Natural killer cell treated with Interleukin-12 subunit alpha and Interleukin-12 subunit beta and Interleukin-15 and Interleukin-18, amount 100 ng/mL, for 72 hours (primary cell): ENCODE data around the gene KIAA1958. TPM values are rescaled to one million over a fixed set of nuclear protein-coding genes. Genes with fewer than 3 reads are reported as not detected.

Source experiments
- ATAC-seq, 2 donors: fragments of 150-1000 bp; cut with Tn5 transposase in 1 of 2; sonication (Bioruptor Pico), chemical (Tn5 transposase) in 1 of 2; 2 replicates each; pipeline ENCODE4 v1.10.0; 2021
- DNase-seq: peaks from one replicate; pipeline ENCODE4 v3.0.0; 2022; ENCODE audit warnings: low spot score
- H3K27ac Mint-ChIP-seq, 2 donors: 1 replicate in 1 of 2; 2 replicates in 1 of 2; pipeline ENCODE4 v1.8.0; 2022; ENCODE audit warnings: mixed read lengths in 2 of 2, mild to moderate bottlenecking in 1 of 2, moderate library complexity in 1 of 2
- H3K27me3 Mint-ChIP-seq, 2 donors: 1 replicate in 1 of 2; 2 replicates in 1 of 2; pipeline ENCODE4 v1.8.0; 2022; ENCODE audit warnings: mixed read lengths in 2 of 2
- H3K36me3 Mint-ChIP-seq: one replicate; pipeline ENCODE4 v1.8.0; 2022; ENCODE audit warnings: mixed read lengths
- H3K4me1 Mint-ChIP-seq, 2 donors: 1 replicate in 1 of 2; 2 replicates in 1 of 2; pipeline ENCODE4 v1.8.0; 2022; ENCODE audit warnings: low read depth in 2 of 2, mixed read lengths in 2 of 2, mild to moderate bottlenecking in 1 of 2
- H3K4me3 Mint-ChIP-seq: one replicate; pipeline ENCODE4 v1.8.0; 2022; ENCODE audit warnings: mixed read lengths
- H3K9me3 Mint-ChIP-seq: 2 replicates; pipeline ENCODE4 v1.8.0; 2022; ENCODE audit warnings: mixed read lengths
- total RNA-seq, 2 donors: library from RNA; stranded (reverse); gene quantifications; one replicate each; pipeline ENCODE4 v1.2.3, GENCODE V29; 2022

KIAA1958 gene
- total RNA-seq, 2 donors from 2014 or later, result 3.5 to 14.6 TPM

GRCh38 chr9:112545237-112545636 lies 58.6 kb downstream of the KIAA1958 start:
- no peaks in the 10 kb centered on the region for H3K27me3 Mint-ChIP-seq
- peaks cover 18 to 20% of the 10 kb centered on the region in 2 donors for H3K4me1 Mint-ChIP-seq
- H3K9me3 Mint-ChIP-seq, result peaks cover 3% of the 10 kb centered on the region
- DNase-seq, result no peak
- no peak for ATAC-seq
- no peak overlapping the region for H3K4me3 Mint-ChIP-seq
- peak overlapping the region in 1 of 2 donors; percentile 60 for H3K27ac Mint-ChIP-seq
- peaks cover 5% of the 10 kb centered on the region for H3K36me3 Mint-ChIP-seq

GRCh38 chr9:112546149-112547012 lies 59.8 kb downstream of the KIAA1958 start:
- H3K4me1 Mint-ChIP-seq, result peaks cover 18 to 20% of the 10 kb centered on the region in 2 donors
- peak overlapping the region; percentile 60 to 61 for H3K27ac Mint-ChIP-seq
- no peaks in the 10 kb centered on the region for H3K27me3 Mint-ChIP-seq
- DNase-seq (no peak), ATAC-seq (peak; percentile 87 to 89)
- H3K36me3 Mint-ChIP-seq, result peaks cover 5% of the 10 kb centered on the region
- H3K9me3 Mint-ChIP-seq, result peaks cover 3% of the 10 kb centered on the region
- peak overlapping the region; percentile 61 for H3K4me3 Mint-ChIP-seq

GRCh38 chr9:112548051-112548440 lies 61.4 kb downstream of the KIAA1958 start:
- H3K36me3 Mint-ChIP-seq, result peaks cover 5% of the 10 kb centered on the region
- no peak overlapping the region for H3K4me3 Mint-ChIP-seq
- H3K4me1 Mint-ChIP-seq, result peaks cover 18 to 20% of the 10 kb centered on the region in 2 donors
- no peak overlapping the region for H3K27ac Mint-ChIP-seq
- ATAC-seq (no peak), DNase-seq (no peak)
- H3K9me3 Mint-ChIP-seq, result peaks cover 3% of the 10 kb centered on the region
- no peaks in the 10 kb centered on the region for H3K27me3 Mint-ChIP-seq

GRCh38 chr9:112548836-112549595 lies 62.4 kb downstream of the KIAA1958 start:
- Mint-ChIP-seq H3K27ac (no peak overlapping the region), H3K4me3 (no peak overlapping the region), H3K36me3 (peaks cover 5% of the 10 kb centered on the region), H3K9me3 (peaks cover 3% of the 10 kb centered on the region), H3K4me1 (peaks cover 18 to 20% of the 10 kb centered on the region in 2 donors), H3K27me3 (no peaks in the 10 kb centered on the region)
- ATAC-seq, result no peak
- DNase-seq, result no peak

GRCh38 chr9:112550531-112550930 lies 63.9 kb downstream of the KIAA1958 start:
- H3K27ac Mint-ChIP-seq, result no peak overlapping the region
- peaks cover 17 to 18% of the 10 kb centered on the region in 2 donors for H3K4me1 Mint-ChIP-seq
- H3K27me3 Mint-ChIP-seq, result no peaks in the 10 kb centered on the region
- ATAC-seq (no peak), DNase-seq (no peak)
- H3K9me3 Mint-ChIP-seq, result peaks cover 3% of the 10 kb centered on the region
- peaks cover 5% of the 10 kb centered on the region for H3K36me3 Mint-ChIP-seq
- no peak overlapping the region for H3K4me3 Mint-ChIP-seq

- Mint-ChIP-seq H3K4me1 (peaks cover 6 to 9% of the 10 kb centered on the region in 2 donors), H3K4me3 (no peak overlapping the region)
Measured at GRCh38 chr9:112551641-112552040, 65.0 kb downstream of the KIAA1958 start.

GRCh38 chr9:112552229-112553056 lies 65.8 kb downstream of the KIAA1958 start:
- no peak for DNase-seq
- Mint-ChIP-seq H3K36me3 (no peaks in the 10 kb centered on the region), H3K4me3 (no peak overlapping the region), H3K9me3 (no peaks in the 10 kb centered on the region), H3K4me1 (peaks cover 4 to 8% of the 10 kb centered on the region in 2 donors), H3K27me3 (no peaks in the 10 kb centered on the region), H3K27ac (no peak overlapping the region)
- ATAC-seq, result no peak

More at GRCh38 chr9:112551641-112552040, 65.0 kb downstream of the KIAA1958 start:
- DNase-seq (no peak), ATAC-seq (no peak)
- Mint-ChIP-seq H3K9me3 (no peaks in the 10 kb centered on the region), H3K36me3 (no peaks in the 10 kb centered on the region), H3K27ac (no peak overlapping the region), H3K27me3 (no peaks in the 10 kb centered on the region)

GRCh38 chr9:112553256-112553826 lies 66.7 kb downstream of the KIAA1958 start:
- no peak for DNase-seq
- ATAC-seq, result no peak

GRCh38 chr9:112554516-112554915 lies 67.9 kb downstream of the KIAA1958 start:
- H3K4me3 Mint-ChIP-seq, result no peak overlapping the region
- H3K27ac Mint-ChIP-seq, result no peak overlapping the region
- H3K9me3 Mint-ChIP-seq, result no peaks in the 10 kb centered on the region
- no peaks in the 10 kb centered on the region for H3K27me3 Mint-ChIP-seq
- H3K4me1 Mint-ChIP-seq, result peaks cover under 1 to 5% of the 10 kb centered on the region in 2 donors
- H3K36me3 Mint-ChIP-seq, result no peaks in the 10 kb centered on the region
- no peak for ATAC-seq
- DNase-seq, result no peak

More at GRCh38 chr9:112553256-112553826, 66.7 kb downstream of the KIAA1958 start:
- Mint-ChIP-seq H3K27ac (no peak overlapping the region), H3K9me3 (no peaks in the 10 kb centered on the region), H3K36me3 (no peaks in the 10 kb centered on the region), H3K4me3 (no peak overlapping the region), H3K27me3 (no peaks in the 10 kb centered on the region), H3K4me1 (peaks cover 4 to 8% of the 10 kb centered on the region in 2 donors)

- H3K36me3 Mint-ChIP-seq, result no peaks in the 10 kb centered on the region
- no peaks in the 10 kb centered on the region for H3K9me3 Mint-ChIP-seq
- no peak for ATAC-seq
- H3K27ac Mint-ChIP-seq, result no peak overlapping the region
- no peak overlapping the region for H3K4me3 Mint-ChIP-seq
- no peak for DNase-seq
- H3K4me1 Mint-ChIP-seq, result no peaks in the 10 kb centered on the region
- H3K27me3 Mint-ChIP-seq, result no peaks in the 10 kb centered on the region
Measured at GRCh38 chr9:112555101-112555643, 68.5 kb downstream of the KIAA1958 start.

GRCh38 chr9:112555844-112556482 lies 69.3 kb downstream of the KIAA1958 start:
- Mint-ChIP-seq H3K9me3 (no peaks in the 10 kb centered on the region), H3K36me3 (no peaks in the 10 kb centered on the region), H3K27ac (no peak overlapping the region), H3K27me3 (no peaks in the 10 kb centered on the region), H3K4me3 (no peak overlapping the region), H3K4me1 (no peaks in the 10 kb centered on the region)
- no peak for ATAC-seq
- no peak for DNase-seq

- Mint-ChIP-seq H3K9me3 (no peaks in the 10 kb centered on the region), H3K27ac (no peak overlapping the region), H3K4me1 (no peaks in the 10 kb centered on the region), H3K36me3 (no peaks in the 10 kb centered on the region), H3K27me3 (no peaks in the 10 kb centered on the region), H3K4me3 (no peak overlapping the region)
- DNase-seq (no peak), ATAC-seq (no peak)
Measured at GRCh38 chr9:112556497-112557442, 70.1 kb downstream of the KIAA1958 start.
